Measurements from ENCODE around the gene SH3PXD2A.
A peak's percentile ranks its signal among the peaks of the same experiment; 100 is the strongest.

Gene SH3PXD2A

GRCh38 chr10:103720964-103721335 lies 134.4 kb downstream of the SH3PXD2A start:
- no peak for DNase-seq (ENCODE audit: low read depth)

DNA sequence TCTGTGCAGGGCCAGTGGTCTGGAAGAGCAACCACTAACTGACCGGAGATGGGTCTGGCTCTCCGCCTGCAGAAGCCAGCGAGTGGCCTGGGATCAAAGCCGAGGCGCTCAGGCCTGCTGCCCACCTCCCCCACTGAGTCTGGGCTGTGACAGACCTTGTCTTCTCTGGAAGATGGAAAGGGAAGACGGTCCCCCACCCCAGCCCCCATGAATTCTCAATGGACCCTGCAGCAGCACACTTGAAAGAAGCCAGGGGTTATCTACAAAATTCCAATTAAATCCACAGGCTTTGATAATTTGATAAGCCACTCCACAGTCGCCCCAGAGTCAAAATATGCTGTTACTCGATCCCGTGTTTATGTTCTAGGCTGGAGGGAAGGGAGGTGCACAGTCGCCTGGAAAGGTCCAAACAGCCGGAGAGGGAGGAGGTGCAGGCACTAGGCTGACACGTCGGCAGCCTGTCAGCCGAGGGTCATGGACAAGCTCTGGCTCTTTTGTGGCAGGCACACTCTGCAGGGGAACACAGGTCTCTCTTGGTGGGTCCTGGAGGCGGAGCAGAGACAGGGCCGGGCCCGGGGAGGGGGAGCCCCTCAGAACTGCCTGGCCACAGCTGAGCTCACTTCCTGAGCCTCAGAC lies 134.9 kb downstream of the SH3PXD2A start:
- DNase-seq (ENCODE audit: low read depth) = no peak

DNA sequence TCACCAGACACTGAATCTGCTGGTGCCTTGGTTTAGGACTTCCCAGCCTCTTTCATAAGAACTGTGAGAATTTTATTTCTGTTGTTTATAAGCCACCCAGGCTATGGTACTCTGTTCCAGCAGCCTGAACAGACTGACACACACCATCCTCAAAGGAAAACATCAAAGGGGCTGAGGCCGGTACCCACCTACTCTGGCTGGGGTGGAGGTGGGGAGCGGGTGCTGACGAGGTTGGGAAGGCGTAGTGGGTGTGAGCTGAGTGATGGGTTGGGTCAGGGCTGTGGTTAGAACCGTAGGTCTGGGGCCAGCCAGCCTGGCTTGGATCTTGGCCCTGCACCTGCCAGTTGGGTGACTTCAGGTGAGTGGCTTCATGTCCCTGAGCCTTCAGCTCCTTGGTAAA lies 136.3 kb downstream of the SH3PXD2A start:
- DNase-seq (ENCODE audit: low read depth) = no peak

- DNase-seq (ENCODE audit: low read depth) = no peak
Measured at GRCh38 chr10:103718247-103718620, 137.1 kb downstream of the SH3PXD2A start.

- DNase-seq (ENCODE audit: low read depth) = no peak
Measured at GRCh38 chr10:103717341-103718246, 137.8 kb downstream of the SH3PXD2A start.

DNA sequence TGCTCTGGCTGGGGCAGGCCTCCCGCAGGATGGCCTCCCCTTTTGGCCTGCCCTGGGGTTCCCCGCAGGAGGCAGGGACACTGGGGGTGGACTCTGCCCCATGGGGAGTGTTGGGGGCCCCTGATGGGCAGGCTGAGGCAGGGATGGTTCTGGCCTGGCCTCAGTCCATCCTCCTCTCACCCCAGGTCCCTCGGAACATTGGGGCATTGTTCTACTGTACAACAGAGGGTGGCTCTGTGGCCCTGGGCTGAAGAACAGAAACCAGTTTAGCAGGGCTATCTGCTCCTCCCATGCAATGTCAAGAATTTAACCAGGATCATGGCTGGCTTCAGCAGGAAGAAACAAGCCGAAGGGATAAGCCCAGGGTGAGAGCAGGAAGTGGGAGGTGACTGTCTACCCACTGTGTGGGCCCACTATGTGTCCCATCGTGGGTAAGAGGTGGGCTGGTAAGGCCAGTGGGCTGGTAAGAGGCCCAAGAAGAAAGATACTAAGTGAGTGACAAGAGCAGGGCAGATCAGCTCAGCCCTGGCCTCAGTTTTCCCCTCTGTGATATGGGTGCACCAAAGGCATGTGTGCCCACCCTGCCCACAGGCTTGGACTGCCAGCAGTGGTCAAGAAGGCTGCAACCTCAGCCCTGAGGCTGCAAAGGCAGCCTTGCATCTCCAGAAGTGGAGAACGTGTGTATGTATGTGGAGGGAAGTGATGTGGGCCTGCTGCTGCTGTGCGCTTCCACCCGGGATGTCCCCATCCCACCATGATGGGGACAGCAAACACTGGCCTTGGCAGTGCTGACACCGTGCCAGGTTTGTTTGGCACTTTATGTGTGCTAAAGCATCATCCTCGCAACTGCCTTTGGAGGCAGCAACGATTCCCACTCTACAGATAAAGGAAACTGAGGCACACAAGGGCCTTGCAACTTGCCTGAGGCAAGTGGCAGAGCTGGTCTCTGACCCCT lies 138.9 kb downstream of the SH3PXD2A start:
- DNase-seq (ENCODE audit: low read depth) = no peak

DNA sequence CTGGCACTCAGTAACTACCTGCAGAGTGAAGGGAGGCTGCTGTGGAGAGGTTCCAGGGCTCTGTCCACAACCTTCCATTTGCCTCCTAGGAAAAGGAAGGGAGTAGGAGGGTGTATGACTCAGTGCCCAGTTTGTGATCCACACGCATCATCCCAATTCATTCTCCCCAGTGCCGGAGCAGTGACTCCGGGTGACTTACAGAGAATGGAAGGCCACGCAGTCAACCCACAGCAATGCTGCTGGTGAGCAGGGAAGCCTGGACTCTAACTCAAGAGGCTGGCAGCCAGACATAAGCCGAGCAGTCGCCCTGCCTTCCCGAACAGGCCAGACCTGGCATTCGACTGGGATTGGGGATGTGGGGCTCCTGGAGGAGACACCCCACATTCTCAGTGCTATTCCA lies 139.9 kb downstream of the SH3PXD2A start:
- no peak for DNase-seq (ENCODE audit: low read depth)

- DNase-seq (ENCODE audit: low read depth) = no peak
Measured at GRCh38 chr10:103714232-103714891, 141.0 kb downstream of the SH3PXD2A start.

GRCh38 chr10:103713676-103714075 lies 141.7 kb downstream of the SH3PXD2A start:
- no peak for DNase-seq (ENCODE audit: low read depth)

GRCh38 chr10:103712898-103713498 lies 142.4 kb downstream of the SH3PXD2A start:
- DNase-seq (ENCODE audit: low read depth) = peak; percentile 64

DNA sequence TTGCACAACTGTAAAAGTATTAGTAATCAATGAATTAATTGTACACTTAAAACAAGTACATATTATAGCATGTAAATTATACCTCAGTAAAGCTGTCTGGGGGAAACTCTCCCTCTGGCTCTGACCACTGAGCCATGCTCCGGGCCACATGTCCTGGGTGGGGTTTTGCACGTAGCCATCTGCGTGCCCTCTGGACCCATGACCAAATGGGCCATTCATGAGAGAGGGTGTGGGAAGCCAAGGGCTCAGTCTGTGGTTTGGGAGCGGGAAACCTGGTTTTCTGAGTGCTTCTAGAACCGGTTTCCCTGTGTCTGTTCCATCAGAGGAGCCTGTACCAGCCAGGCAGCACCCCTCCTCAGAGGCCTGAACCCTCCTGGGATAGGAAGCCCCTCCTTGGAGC lies 143.2 kb downstream of the SH3PXD2A start:
- no peak for DNase-seq (ENCODE audit: low read depth)

DNA sequence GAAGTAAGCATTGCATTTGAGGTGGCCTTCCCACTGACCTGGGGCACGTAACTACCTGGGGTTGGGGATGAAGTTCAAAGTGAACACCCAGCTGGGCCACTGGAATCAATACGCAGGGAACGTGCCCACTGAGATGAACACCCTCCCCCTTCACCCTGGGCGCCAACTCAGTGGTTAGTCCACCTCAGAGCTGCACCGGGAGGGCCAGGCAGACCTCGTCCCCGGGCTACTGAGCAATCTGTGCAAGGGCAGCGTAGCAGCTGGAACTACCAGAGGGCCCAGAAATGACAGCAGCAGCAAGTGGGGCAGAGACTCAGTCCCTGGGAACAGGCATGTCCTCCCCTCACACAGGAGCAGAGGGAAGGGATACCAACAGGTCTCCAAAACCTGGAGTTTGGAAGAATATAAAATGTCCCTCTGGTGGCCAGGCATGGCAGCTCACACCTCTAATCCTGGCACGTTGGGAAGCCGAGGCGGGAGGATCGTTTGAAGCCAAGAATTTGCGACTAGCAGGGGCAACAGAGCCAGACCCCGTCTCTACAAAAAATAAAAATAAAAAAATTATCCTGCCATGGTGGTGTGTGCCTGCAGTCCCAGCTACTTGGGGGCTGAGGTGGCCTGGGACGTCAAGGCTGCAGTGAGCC lies 143.9 kb downstream of the SH3PXD2A start:
- no peak for DNase-seq (ENCODE audit: low read depth)

GRCh38 chr10:103710490-103710889 lies 144.9 kb downstream of the SH3PXD2A start:
- DNase-seq (ENCODE audit: low read depth) = no peak

DNA sequence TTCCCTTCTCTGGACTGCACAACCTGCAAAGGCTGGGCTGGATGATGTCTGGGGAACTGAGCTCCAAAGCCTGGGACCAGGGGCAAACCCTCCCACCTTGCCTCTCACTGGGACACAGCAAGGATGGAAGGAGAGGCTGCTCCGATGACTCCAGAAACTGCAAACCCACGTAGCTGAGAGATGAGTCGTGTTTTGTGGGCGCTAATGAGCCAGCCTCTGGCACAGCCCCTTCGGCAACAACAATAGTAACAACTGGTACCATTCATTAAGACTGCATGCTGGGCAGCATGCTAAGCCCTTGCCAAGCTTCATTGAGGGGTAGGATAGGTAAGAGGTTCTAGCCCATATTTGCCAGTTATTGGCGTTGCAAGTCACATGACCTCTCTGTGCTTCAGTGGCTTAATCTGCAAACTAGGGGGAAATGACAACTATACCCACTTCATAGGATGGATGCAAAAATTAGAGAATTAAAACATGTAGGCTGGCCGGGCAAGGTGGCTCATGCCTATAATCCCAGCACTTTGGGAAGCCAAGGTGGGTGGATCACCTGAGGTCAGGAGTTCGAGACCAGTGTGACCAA lies 145.9 kb downstream of the SH3PXD2A start:
- DNase-seq (ENCODE audit: low read depth) = no peak

- no peak for DNase-seq (ENCODE audit: low read depth)
Measured at GRCh38 chr10:103708627-103709288, 146.6 kb downstream of the SH3PXD2A start.

GRCh38 chr10:103707956-103708626 lies 147.3 kb downstream of the SH3PXD2A start:
- DNase-seq (ENCODE audit: low read depth) = no peak

DNA sequence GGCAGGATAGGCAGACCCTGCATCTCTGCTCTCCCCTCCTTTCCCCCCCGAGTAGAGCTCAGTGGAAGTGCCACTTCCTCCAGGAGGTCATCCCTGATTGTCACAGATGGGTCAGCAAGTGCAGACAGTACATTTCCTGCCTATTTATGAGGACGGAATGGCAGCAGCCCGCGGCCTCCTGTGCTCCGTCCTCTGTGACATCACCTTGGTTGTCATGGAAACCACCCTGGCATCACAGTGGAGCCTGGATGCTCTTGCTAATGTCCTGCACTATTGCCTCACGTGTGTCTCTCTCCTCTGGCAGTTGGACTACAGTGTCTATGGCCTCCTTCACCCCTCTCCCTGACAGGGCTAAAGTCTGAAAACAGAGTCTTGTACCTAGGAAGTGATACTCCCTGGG lies 148.6 kb downstream of the SH3PXD2A start:
- DNase-seq (ENCODE audit: low read depth) = no peak

- DNase-seq (ENCODE audit: low read depth) = no peak
Measured at GRCh38 chr10:103706047-103706446, 149.3 kb downstream of the SH3PXD2A start.

Measured in fibroblast of the conjunctiva (primary cell).